SH-SY5Y (cell line): Measurements from ENCODE around the gene SV2C.

Source experiments
- GATA2 ChIP-seq: IDR thresholded peaks from 2 replicates; pipeline ENCODE4 v1.6.1; 2011; ENCODE audit warnings: mild to moderate bottlenecking, low read depth, low read length
- GATA3 ChIP-seq: IDR thresholded peaks from 2 replicates; pipeline ENCODE4 v1.6.1; 2011; ENCODE audit warnings: low read depth, mild to moderate bottlenecking, low read length, moderate library complexity

GRCh38 chr5:76314643-76315042 lies 231.5 kb downstream of the SV2C start:
- TF ChIP-seq GATA3 (no peak), GATA2 (no peak)
